HG02763 (cell line): Measurements from ENCODE around the gene ERICH2.

Experiments used
- ATAC-seq: cut with Tn5 transposase; IDR thresholded peaks from one replicate; pipeline ENCODE4 v1.9.1; 2021; ENCODE audit warnings: mild to moderate bottlenecking, moderate library complexity; ENCODE audit not compliant: unreplicated experiment

Gene ERICH2

DNA sequence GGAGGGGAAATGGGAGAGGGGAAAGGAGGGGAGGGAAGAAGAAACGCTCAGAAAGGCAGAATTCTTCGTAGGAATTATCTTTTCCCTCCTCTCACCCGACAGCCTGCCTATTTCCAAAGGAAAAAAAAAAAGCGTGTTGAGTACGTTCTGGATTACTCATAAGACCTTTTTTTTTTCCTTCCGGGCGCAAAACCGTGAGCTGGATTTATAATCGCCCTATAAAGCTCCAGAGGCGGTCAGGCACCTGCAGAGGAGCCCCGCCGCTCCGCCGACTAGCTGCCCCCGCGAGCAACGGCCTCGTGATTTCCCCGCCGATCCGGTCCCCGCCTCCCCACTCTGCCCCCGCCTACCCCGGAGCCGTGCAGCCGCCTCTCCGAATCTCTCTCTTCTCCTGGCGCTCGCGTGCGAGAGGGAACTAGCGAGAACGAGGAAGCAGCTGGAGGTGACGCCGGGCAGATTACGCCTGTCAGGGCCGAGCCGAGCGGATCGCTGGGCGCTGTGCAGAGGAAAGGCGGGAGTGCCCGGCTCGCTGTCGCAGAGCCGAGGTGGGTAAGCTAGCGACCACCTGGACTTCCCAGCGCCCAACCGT lies 46.4 kb downstream of the ERICH2 start, which contains the start of gene GAD1:
Gene GAD1, plus strand, starts transcription at position 384 of the 589 bp plus-strand sequence. CDS start 1,705 bp downstream, outside the sequence.
- no peak for ATAC-seq

DNA sequence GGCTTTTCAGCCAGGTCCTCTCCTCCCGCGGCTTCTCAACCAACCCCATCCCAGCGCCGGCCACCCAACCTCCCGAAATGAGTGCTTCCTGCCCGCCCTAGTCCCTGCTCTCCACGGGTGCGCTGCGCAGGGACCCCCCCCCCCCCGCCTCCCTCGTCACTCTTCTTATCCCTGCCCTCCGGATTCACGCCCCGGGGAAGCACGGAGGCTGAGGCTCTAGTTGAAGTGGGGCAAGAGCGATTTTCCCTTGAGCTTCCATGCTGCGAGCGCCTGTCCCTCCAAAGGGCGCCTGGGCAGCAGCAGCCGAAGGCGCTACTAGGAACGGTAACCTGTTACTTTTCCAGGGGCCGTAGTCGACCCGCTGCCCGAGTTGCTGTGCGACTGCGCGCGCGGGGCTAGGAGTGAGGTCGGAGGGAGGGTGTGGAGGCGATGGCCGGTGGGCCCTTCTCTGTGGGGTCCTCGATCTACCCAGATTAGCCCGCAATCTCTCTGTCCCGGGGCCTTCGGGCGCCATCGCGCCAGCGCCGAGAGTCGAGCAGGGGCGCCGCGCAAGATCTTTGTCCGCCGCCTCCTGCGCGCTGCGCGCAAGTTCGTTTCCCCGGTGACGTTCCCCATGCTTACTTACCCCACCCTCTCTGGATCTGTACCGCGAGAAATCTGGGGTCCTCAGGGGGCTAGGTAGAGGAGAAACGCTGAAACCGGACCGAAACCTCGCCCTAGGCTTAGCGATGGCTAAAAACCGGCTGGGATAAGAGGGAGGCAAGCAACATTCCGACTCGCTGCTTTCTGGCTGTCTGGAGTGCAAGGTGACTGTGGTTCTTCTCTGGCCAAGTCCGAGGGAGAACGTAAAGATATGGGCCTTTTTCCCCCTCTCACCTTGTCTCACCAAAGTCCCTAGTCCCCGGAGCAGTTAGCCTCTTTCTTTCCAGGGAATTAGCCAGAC lies 47.2 kb downstream of the ERICH2 start:
- ATAC-seq = no peak

DNA sequence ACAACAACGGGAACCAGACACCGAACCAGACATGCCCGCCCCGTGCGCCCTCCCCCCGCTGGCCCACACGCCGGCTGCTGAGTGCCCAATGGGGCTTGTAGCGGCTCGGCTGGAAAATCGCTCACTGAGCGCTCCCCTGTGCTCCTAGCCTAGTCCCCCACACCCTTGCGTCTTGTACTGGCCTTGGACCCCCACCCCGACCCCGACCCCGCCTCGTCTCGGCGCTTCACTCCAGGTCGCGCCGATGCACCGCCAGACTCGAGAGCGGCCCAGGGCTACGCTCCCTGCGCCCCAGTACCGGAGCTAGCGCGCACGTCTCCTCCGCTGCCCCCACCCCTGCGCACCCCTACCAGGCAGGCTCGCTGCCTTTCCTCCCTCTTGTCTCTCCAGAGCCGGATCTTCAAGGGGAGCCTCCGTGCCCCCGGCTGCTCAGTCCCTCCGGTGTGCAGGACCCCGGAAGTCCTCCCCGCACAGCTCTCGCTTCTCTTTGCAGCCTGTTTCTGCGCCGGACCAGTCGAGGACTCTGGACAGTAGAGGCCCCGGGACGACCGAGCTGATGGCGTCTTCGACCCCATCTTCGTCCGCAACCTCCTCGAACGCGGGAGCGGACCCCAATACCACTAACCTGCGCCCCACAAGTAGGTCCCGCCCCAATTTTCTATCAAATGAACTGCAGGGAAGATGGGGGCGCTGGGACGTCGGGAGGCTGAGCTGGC lies 48.0 kb downstream of the ERICH2 start:
- ATAC-seq = no peak

DNA sequence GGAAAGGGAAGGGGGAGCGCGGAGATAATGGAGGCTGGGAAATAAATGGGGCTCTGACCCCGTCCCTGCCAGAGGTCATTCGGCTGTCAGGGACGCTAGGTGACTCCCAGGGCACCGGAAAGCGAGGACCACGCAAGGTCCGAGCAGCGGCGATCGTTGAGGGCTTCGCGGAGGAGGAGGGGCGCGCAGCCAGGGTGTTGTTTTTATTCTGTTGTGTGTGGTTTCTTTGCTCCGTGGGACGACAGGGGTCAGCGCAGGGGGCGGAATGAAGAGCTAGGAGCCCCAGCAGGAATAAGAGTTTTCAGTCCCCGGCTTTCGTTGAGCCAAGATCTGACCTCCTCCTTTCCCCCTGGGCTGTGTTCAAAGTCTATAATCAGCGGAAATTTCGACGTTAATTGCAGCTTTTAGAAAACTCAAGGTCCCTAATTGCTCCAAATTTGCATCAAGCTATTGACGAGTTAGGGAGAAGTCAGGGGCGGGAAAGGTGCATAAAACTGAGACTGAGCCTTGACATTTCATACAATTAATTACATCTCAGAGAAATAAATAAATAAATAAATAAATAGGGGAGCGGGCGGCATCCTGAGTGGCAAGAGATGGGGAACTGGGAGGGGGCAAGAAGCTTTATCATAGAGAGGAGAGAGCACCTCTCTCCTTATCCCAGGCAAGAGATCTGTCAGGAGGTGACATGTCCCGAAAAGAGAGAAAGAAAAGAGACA lies 48.7 kb downstream of the ERICH2 start:
- no peak for ATAC-seq

DNA sequence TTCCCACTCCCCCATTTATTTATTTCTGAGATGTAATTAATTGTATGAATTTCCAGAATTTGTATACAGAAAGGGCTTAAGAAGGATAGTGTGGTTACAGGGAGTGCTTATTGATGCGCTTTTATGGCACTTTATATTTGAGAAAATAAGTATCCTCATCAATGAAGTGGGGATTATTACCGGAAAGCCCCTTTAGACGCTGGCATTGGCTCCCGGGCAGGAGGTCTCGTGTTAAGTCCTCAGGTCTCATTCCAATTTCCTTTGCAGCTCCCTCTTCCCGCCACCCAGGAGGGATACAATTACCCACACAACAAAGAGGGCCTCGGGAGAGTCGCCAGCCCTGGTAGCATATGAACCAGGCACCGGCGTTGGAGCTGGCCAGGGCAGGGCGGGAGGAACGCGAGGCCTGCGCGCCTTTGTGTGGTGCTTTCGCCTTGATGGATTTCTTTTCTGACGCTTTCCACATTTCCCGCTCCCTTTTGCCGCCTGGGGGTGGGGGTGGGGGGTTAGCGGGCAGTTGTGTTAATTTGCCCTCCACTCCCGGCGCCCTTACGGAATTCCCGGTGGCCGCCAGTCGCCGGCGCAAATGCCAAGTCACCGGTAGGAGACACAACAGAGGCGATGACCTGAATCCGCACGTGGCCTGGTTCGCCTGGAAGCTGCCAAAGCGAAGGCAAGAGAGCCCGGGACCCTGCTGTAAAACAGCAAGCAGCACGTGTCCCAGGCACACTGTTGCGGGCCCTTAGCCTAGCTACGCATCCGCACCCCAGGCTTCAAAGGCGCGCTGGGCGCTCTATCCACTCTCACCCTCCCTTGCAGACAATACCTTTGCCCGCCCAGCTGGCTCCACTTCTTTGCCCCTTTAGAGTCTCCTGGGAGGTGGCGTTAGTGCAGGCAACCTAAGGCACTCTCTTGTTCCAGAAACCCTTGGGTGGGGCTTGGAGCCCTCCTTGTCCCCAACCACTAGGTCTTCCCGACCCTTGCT lies 49.8 kb downstream of the ERICH2 start:
- no peak for ATAC-seq

DNA sequence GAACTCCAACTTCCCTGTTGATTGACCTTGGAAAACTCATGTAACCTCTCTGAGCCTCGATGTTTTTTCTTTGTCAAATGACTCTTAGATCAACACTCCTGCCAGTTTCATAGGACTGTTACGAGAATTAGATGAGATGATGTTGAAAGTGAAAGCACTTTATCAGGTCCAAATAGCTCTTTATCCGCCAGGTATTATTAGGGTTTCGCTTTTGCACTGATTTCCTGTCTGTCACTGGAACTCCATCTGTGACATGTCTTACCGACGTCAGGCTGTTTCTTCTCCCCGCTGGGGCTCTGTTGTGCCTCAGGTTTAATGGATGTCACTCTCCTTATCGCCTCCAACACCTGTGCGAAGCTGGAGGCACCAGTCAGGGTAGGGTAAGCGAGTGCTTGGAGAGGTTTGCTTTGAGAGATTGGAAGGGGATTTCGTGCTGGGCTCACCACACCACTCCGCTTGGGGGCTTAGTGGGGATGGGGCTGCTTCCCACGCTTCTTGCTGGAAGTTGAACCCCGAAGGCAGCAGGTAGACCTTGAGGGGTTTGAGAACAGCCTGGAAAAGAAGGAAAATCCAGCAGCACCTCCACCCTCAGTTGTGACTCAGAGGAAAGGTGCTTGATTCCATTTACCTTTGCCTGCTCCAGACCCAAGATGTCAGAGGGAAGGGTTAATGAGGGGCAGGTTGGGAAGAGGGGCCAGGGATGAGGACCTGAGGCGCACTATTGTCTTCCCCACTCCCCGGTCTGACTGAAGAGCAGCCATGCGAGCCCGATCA lies 50.8 kb downstream of the ERICH2 start:
- ATAC-seq = no peak

DNA sequence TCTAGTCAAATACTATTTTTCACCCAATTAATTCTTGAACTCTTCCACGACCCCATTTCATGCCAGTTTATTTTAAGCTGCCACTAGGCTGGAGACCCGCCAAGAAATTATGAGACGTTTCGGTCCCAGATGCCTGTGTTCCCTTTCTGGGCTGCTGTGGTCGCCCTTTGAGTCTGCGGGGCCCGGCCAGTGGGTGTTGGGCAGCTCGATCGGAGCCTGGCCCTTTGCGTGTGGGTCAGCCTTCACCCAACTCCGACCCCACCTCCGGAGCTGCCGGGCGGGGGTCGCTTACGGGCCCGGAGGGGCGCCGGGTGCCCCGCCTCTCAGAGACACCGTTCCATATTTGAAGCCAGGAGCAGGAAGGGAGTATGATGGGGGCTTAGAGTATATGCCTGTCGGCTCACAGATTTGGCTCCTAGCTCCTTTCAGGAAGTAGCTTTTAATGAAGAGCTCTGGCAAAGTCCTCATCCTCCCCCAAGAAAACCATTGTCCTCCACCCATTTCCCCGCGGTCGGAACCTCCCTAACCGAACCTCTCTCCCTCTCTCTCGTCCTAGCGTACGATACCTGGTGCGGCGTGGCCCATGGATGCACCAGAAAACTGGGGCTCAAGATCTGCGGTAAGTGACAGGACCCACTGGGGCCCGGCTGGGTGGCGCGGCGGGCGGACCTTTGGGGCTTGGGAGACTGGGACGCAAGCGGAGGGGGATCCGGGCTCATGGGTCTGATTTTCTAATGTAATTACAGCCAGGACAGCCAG lies 51.5 kb downstream of the ERICH2 start:
- no peak for ATAC-seq

DNA sequence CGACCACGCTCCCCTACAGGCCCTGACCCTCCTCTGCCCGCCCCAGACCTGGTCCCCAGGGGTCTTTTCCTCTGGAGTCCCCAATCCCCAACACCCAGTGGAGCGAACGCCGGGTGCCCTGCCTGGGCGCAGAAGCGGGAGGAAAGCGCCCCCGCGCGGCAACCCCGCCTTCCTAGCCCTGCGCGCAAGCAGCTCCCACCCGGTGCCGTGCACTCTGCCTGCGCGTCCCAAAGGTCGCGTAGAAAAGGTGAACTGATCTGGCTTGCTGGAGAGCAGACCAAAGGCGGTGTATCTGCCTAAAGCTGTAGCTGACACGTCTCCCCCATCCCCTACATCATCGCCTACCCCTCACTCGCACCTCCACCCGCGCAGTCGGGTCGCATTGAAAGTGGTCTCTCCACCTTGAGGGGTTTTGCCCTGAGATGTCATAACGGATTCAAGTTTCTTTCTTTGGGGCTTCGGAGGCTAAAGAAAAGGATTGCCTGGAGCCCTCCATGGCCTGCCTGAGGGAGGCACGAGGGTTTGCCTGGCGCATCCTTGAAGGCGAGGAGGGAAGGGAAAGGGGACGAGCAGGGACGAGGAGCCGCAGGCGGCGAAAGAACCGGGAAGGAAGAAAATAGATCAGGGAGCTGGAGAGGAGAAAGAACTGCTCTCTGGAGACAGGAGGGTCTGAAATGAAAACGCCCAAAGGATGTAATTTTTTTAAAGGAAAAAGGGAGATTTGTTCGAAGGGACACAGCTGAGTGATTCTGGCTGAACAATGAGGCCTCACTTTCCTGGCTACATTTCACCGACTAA lies 52.3 kb downstream of the ERICH2 start:
- no peak for ATAC-seq

DNA sequence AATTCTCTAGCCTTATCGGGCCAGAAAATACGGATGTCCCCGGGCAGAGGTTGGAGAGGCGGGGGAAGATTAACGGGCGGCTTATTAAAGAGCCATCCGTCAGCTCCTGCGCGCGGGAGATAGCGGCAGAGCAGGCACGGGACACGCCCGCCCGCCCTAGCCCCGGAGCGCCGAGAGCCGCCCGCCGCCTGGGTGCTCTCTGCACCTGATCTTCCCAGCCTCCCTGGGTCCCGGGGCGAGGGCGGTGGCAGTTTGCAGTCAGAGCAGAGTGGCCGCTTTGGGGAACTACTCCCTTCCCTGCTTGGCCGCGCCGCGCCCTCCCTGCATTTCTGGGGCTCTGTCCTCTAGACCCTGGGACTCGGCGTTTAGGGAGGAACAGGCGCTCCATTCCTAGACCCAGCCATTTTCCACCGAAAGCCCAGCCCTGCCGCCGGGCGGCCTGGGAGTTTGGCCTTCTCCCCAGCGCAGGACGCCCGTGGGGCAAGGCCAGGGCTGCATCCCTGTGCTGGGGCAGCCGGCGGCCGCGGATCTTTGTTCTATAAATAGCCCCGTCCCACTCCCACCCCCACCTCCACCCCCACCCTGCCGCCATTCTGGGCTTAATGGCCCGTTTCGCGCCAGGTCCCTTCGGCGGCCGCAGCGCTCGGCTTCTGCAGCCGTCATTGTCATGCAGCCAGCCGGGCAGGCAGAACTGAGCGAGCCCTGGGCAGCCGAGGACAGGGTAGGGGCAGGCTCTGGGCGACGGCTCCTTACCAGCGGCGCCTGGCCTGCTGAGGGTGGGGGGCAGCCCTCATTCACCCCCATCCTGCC lies 53.1 kb downstream of the ERICH2 start:
- no peak for ATAC-seq

DNA sequence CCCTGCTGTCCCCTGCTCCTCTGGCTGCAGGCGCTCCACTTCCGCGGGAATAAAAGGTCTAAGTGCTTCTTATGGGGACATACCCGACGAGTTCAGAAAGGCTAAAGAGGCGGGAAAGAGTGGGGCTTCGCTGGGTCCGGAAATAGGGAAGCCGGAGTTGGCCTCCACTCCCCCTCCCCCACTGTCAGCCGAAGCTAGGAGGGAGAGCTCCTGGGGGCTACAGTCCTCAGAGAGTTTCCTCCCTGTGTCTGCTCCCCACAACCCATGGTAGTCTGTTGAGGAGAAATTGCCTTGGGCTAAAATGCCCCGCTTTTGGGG lies 53.7 kb downstream of the ERICH2 start:
- ATAC-seq = no peak

DNA sequence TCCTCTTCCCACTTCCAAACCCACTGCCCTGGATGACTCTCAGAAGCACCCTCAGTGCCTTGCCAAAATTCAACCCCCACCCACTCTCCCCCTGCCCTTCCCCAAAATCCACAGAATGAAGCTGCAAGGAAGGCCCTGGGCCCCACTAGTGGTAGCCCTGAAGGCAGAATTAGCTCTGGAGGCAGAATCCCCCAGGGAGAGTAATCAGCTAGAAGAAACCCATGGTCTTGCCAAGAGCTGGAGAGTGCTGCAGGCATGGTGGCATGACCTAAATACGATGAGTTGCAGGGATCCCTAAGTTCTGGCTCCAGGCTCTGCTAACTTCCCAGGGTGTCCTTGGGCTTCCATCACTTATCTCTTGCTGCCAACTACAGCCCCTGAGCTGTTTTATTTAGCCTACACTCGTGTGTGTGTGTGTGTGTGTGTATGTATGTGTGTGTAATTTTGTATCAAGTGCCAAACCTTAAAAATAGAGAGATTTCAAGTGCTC lies 54.4 kb downstream of the ERICH2 start:
- ATAC-seq = no peak

DNA sequence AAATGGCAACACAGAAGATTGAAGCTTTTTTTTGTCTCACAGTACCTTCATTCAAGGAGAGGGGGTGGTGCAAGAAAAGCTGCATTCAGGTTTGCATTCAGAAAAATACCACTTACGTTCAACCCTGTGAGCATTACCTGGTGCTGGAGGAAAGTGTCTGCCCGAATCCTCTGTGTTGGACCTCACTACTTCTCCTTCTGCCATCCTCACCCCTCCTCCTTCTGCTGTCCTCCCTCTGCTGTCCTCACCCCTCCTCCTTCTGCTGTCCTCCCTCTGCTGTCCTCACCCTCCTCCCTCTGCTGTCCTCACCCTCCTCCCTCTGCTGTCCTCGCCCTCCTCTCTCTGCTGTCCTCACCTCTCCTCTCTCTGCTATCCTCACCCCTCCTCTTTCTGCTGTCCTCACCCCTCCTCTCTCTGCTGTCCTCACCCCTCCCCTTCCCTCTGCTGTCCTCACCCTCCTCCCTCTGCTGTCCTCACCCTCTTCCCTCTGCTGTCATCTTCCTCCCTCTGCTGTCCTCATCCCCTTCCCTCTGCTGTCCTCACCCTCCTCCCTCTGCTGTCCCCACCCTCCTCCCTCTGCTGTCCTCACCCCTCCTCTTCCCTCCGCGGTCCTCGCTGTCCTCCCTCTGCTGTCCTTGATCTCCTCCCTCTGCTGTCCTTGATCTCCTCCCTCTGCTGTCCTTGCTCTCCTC lies 57.8 kb downstream of the ERICH2 start:
- ATAC-seq = no peak

DNA sequence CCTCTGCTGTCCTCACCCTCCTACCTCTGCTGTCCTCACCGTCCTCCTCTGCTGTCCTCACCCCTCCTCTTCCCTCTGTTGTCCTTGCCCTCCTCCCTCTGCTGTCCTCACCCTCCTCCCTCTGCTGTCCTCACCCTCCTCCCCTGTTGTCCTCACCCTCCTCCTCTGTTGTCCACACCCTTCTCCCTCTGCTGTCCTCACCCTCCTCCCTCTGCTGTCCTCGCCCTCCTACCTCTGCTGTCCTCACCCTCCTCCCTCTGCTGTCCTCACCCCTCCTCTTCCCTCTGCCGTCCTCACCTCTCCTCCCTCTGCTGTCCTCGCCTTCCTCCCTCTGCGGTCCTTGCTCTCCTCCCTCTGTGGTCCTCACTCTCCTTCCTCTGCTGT lies 58.3 kb downstream of the ERICH2 start:
- no peak for ATAC-seq

DNA sequence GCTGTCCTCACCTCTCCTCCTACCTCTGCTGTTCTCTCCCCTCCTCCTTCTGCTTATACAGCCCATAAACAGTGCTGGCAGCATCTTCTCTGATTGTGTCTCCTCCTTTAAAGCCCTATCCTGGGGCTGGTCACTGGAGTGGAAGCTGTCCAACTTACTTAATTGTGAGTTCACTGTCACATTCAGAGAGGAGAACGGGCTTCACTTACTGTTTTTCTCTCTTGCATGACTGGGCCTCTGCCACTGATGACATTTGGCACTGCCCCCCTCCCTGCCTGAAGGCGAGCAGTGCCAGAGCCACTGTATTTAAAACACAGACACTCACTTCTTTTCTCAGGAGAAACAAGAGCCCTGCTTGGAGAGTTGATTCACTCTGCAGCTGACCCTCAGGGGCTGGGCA lies 58.9 kb downstream of the ERICH2 start:
- ATAC-seq = no peak

DNA sequence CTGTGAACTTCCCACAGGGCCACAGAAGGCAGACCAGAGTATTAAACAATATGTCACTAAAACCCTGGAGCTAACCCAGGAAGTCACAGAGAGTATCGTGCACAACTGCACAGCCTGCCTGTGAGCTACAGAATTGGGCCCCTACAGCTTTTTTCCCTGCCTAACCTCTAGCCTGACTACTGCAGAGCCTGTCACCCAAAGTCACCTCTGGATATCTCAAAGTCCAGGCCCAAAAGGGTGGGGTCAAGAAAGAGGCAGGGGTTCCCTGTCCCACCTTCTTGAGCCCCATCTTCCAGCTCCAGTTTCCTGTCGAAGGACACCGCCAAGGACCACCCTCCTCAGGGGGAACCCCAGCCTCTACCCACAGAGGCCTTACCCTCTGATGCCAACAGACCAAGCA lies 60.0 kb downstream of the ERICH2 start:
- ATAC-seq = no peak

DNA sequence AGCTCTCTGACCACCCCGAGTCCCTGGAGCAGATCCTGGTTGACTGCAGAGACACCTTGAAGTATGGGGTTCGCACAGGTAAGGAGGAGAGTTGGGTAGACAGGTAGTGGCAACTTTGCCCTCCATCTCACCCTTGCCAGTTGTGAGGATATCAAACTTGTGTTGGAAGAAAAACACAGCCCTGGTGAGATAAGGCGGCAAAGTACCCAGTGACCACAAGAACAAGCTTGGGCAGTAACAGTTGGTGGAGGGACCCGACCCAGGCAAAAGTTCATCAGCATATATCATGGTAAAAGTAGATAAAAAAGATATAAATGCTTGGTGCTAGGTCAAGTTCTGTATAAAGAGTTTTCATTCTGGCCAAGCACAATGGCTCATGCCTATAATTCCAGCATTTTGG lies 60.9 kb downstream of the ERICH2 start:
- ATAC-seq = no peak
